CD14-positive monocyte (primary cell): ENCODE data around the gene AFDN. TPM values are rescaled to one million over a fixed set of nuclear protein-coding genes. Genes with fewer than 3 reads are reported as not detected.

Source experiments
- DNase-seq, 3 donors: peaks; one replicate each; pipeline ENCODE4 v3.0.0-alpha.2; 2011 to 2022
- H2AFZ ChIP-seq: 2 replicates; pipeline ENCODE4 v1.6.0; 2012; ENCODE audit warnings: mild to moderate bottlenecking, low read depth, low read length, inconsistent platforms; ENCODE audit not compliant: insufficient read depth, poor library complexity, severe bottlenecking
- H3K27ac ChIP-seq, 2 donors: 1 replicate in 1 of 2; 2 replicates in 1 of 2; pipeline ENCODE4 v1.5.1; 2012 to 2013; ENCODE audit warnings: low read length in 2 of 2, control low read depth in 1 of 2, inconsistent platforms in 1 of 2, low read depth in 1 of 2, mild to moderate bottlenecking in 1 of 2
- H3K27me3 ChIP-seq, 2 donors: one replicate each; pipeline versions ENCODE4 v1.6.0 to v1.6.1; 2011 to 2013; ENCODE audit warnings: low read length in 2 of 2; ENCODE audit not compliant: control insufficient read depth in 2 of 2, insufficient read depth in 2 of 2
- H3K36me3 ChIP-seq, 2 donors: replicated peaks in 1 of 2; 1 replicate in 1 of 2; 2 replicates in 1 of 2; pipeline versions ENCODE4 v1.5.1 to v1.6.1; 2012 to 2013; ENCODE audit warnings: low read length in 2 of 2, control low read depth in 1 of 2, inconsistent platforms in 1 of 2, mild to moderate bottlenecking in 1 of 2; ENCODE audit not compliant: insufficient read depth in 2 of 2, control insufficient read depth in 1 of 2
- H3K4me1 ChIP-seq, 2 donors: 1 replicate in 1 of 2; 2 replicates in 1 of 2; pipeline versions ENCODE4 v1.5.1 to v1.6.1; 2012 to 2013; ENCODE audit warnings: low read length in 2 of 2, control low read depth in 1 of 2, inconsistent platforms in 1 of 2, mild to moderate bottlenecking in 1 of 2, moderate library complexity in 1 of 2; ENCODE audit not compliant: insufficient read depth in 2 of 2, control insufficient read depth in 1 of 2
- H3K4me2 ChIP-seq: replicated peaks from 2 replicates; pipeline ENCODE3; 2012; ENCODE audit warnings: low read length, moderate library complexity, mild to moderate bottlenecking; ENCODE audit not compliant: poor library complexity, severe bottlenecking; ENCODE audit errors: extremely low read depth
- H3K4me3 ChIP-seq, 3 experiments: fragments of 200-600 bp in 1 of 3; sonication (generic) in 1 of 3; replicated peaks in 1 of 3; 1 replicate in 2 of 3; 2 replicates in 1 of 3; pipeline ENCODE4 v1.5.1; 2011 to 2013; ENCODE audit warnings: low read length in 3 of 3, mild to moderate bottlenecking in 3 of 3, control low read depth in 2 of 3, low read depth in 2 of 3, inconsistent platforms in 1 of 3, moderate library complexity in 1 of 3
- H3K79me2 ChIP-seq: 2 replicates; pipeline ENCODE4 v1.6.0; 2012; ENCODE audit warnings: mild to moderate bottlenecking, control low read depth, inconsistent platforms, low read length, moderate library complexity; ENCODE audit not compliant: insufficient read depth
- H3K9ac ChIP-seq: 2 replicates; pipeline ENCODE4 v1.6.0; 2017; ENCODE audit warnings: low read length, mild to moderate bottlenecking; ENCODE audit not compliant: insufficient read depth, poor library complexity, severe bottlenecking
- H3K9me3 ChIP-seq, 2 donors: replicated peaks in 1 of 2; 1 replicate in 1 of 2; 2 replicates in 1 of 2; pipeline versions ENCODE4 v1.5.1 to v1.6.1; 2012 to 2013; ENCODE audit warnings: low read length in 2 of 2, control low read depth in 1 of 2; ENCODE audit not compliant: control insufficient read depth in 1 of 2, insufficient read depth in 1 of 2
- H4K20me1 ChIP-seq: 2 replicates; pipeline ENCODE4 v1.6.0; 2012; ENCODE audit warnings: mild to moderate bottlenecking, low read length, control low read depth, moderate library complexity; ENCODE audit not compliant: insufficient read depth
- H3K27ac Mint-ChIP-seq, 7 donors: one replicate each; pipeline ENCODE4 v1.8.0; 2020; ENCODE audit warnings: mild to moderate bottlenecking in 7 of 7, mixed read lengths in 7 of 7, moderate library complexity in 6 of 7, inconsistent platforms in 2 of 7
- H3K27me3 Mint-ChIP-seq, 3 donors: one replicate each; pipeline ENCODE4 v1.8.0; 2021 to 2022; ENCODE audit warnings: low read depth in 3 of 3, mild to moderate bottlenecking in 3 of 3, mixed read lengths in 3 of 3, moderate library complexity in 3 of 3, inconsistent platforms in 1 of 3
- H3K36me3 Mint-ChIP-seq, 2 donors: one replicate each; pipeline ENCODE4 v1.8.0; 2020; ENCODE audit warnings: mixed read lengths in 2 of 2, inconsistent platforms in 1 of 2, mild to moderate bottlenecking in 1 of 2
- H3K4me1 Mint-ChIP-seq: one replicate; pipeline ENCODE4 v1.8.0; 2020; ENCODE audit warnings: mild to moderate bottlenecking, mixed read lengths
- H3K4me3 Mint-ChIP-seq, 2 donors: one replicate each; pipeline ENCODE4 v1.8.0; 2020; ENCODE audit warnings: mild to moderate bottlenecking in 2 of 2, mixed read lengths in 2 of 2, moderate library complexity in 1 of 2
- H3K9me3 Mint-ChIP-seq, 7 donors: one replicate each; pipeline ENCODE4 v1.8.0; 2020 to 2022; ENCODE audit warnings: mixed read lengths in 7 of 7, mild to moderate bottlenecking in 6 of 7, moderate library complexity in 6 of 7, inconsistent platforms in 2 of 7
- CTCF ChIP-seq: fragments of 200-600 bp; IDR thresholded peaks from one replicate; pipeline ENCODE4 v1.8.0; 2022; ENCODE audit warnings: antibody characterized with exemption, mild to moderate bottlenecking
- WGBS: methylation state at CpG from one replicate; pipeline ENCODE4 v1.1.5; 2013; ENCODE audit warnings: missing lambda C conversion rate; ENCODE audit not compliant: insufficient coverage; 5-methylcytosine and 5-hydroxymethylcytosine counted together
- intact Hi-C, 2 donors: fragments of 100-400 bp; cut with micrococcal nuclease; formaldehyde crosslinking; loops; one replicate each; pipeline versions ENCODE4 v1.15.0 to v1.15.1; 2023
- polyA plus RNA-seq, 3 donors: library from polyadenylated mRNA; depleted of rRNA in 1 of 3; unstranded in 2 of 3; stranded (reverse) in 1 of 3; fragments of 300-500 nt in 2 of 3; fragments of >200 nt in 1 of 3; fragmentation: Illumina TruSeq in 2 of 3; gene quantifications; 1 replicate in 2 of 3; 2 replicates in 1 of 3; pipeline ENCODE4 v1.2.3, GENCODE V29; 2012 to 2021

The AFDN gene
- polyA plus RNA-seq, 3 donors: 0.03 to 1.5 TPM; not detected in 1

- intact Hi-C loops: no loop called here
- H3K9me3 Mint-ChIP-seq: peaks cover 0 to 6% (median 2%) of the 10 kb centered on the region in 7 donors
- no peaks in the 10 kb centered on the region for H3K4me1 ChIP-seq
- H3K4me2 ChIP-seq: no peak overlapping the region
- no peaks in the 10 kb centered on the region for H3K79me2 ChIP-seq
- WGBS: 97% methylated on average over 28 of the region's 29 CpGs
- H3K4me3 ChIP-seq: no peak overlapping the region
- DNase-seq: no peak
- no peaks in the 10 kb centered on the region for H4K20me1 ChIP-seq
- no peak overlapping the region for H2AFZ ChIP-seq
- no peak overlapping the region for H3K27ac ChIP-seq
- no peaks in the 10 kb centered on the region for H3K36me3 ChIP-seq
- peaks cover 0 to 4% of the 10 kb centered on the region in 2 donors for H3K9me3 ChIP-seq
- H3K27me3 Mint-ChIP-seq: peaks cover 2 to 3% (median 3%) of the 10 kb centered on the region in 3 donors
- H3K9ac ChIP-seq: no peak overlapping the region
- H3K4me1 Mint-ChIP-seq: no peaks in the 10 kb centered on the region
- no peak overlapping the region for H3K27ac Mint-ChIP-seq
- no peaks in the 10 kb centered on the region for H3K27me3 ChIP-seq
- no peak overlapping the region for H3K4me3 Mint-ChIP-seq
- H3K36me3 Mint-ChIP-seq: no peaks in the 10 kb centered on the region
- TF ChIP-seq CTCF: no peak
Observed at GRCh38 chr6:167951781-167952511, 125.2 kb downstream of the AFDN start.

- Histone ChIP-seq H3K4me1 (no peaks in the 10 kb centered on the region), H3K9ac (no peak overlapping the region), H4K20me1 (no peaks in the 10 kb centered on the region), H3K27ac (no peak overlapping the region), H3K27me3 (no peaks in the 10 kb centered on the region), H3K4me2 (no peak overlapping the region), H3K4me3 (no peak overlapping the region), H2AFZ (no peak overlapping the region), H3K79me2 (no peaks in the 10 kb centered on the region), H3K36me3 (no peaks in the 10 kb centered on the region), H3K9me3 (peaks cover 0 to 4% of the 10 kb centered on the region in 2 donors)
- no peaks in the 10 kb centered on the region for H3K36me3 Mint-ChIP-seq
- peaks cover 2 to 3% (median 3%) of the 10 kb centered on the region in 3 donors for H3K27me3 Mint-ChIP-seq
- H3K4me1 Mint-ChIP-seq: no peaks in the 10 kb centered on the region
- no peak for DNase-seq
- no peak overlapping the region for H3K4me3 Mint-ChIP-seq
- no peak overlapping the region for H3K27ac Mint-ChIP-seq
- no CpG with 5 or more reads among the region's 1 CpG for WGBS
- H3K9me3 Mint-ChIP-seq: peaks cover 0 to 6% (median 2%) of the 10 kb centered on the region in 7 donors
- intact Hi-C loops: no loop called here
- no peak for TF ChIP-seq CTCF
Observed at GRCh38 chr6:167952512-167952859, 125.8 kb downstream of the AFDN start.
